Mesenteric fat pad (tissue), 1 donor: ENCODE data around the gene P2RX1. TPM values are rescaled to one million over a fixed set of nuclear protein-coding genes. Genes with fewer than 3 reads are reported as not detected.
A peak's percentile ranks its signal among the peaks of the same experiment; 100 is the strongest.

Experiments used
- DNase-seq: peaks from one replicate; pipeline ENCODE4 v3.0.0-alpha.2; 2020; ENCODE audit warnings: low spot score
- total RNA-seq: library from RNA; stranded (reverse); fragmentation: NEBNext Ultra II Directional; extraction: Animal tissue kit (Norgen Biotek cat#: 25700); gene quantifications from one replicate; pipeline ENCODE4 v1.2.1, GENCODE V29; 2021
- donor health status: DM: yes; HTN: yes; CAD: no.

P2RX1 gene
- total RNA-seq, 1 donor from 2014 or later: 2.3 TPM

GRCh38 chr17:3925684-3926485, 9.6 kb upstream of the P2RX1 start:
- DNase-seq: no peak

DNA sequence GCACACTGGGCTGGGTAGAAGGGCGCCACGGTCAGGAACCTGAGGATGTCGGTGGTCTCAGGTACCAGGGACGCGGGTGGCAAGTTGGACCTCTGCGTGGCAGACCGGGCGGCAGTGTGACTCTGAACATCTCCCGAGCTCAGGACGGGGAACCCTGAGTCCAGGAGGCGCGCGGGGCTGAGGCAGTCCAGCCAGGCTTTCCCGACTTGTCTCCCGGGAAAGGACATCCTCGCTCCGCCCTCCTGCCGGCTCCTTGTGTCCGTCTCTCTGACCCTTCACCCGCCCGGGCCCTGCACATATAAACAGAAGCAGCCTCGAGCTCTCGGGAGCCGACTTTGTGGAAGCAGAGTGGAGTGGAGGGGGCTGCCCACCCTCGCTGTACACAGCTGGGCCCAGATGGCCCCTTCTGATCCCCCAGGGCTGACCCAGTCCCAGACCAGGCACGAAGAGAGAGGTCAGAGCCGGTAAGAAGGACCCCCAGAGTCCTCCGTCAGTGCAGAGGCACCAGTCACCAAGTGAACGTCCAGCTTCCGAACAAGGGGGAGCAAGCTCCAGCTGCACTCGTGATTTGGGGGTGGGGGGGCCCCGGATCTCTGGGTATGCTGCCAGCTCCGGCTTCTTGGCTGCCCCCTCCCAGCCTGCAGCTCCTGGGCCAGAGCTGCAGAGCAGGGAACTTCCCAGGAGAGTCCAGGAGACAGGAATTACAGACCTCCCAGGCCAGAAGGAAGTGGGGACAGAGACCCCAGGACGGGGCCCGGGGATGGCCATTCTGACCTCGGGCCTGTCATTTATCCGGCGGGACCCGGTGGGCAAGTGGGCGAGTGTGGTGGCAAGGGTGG, 8.5 kb upstream of the P2RX1 start:
- no peak for DNase-seq

GRCh38 chr17:3923466-3924190, 7.4 kb upstream of the P2RX1 start:
- DNase-seq: no peak

DNA sequence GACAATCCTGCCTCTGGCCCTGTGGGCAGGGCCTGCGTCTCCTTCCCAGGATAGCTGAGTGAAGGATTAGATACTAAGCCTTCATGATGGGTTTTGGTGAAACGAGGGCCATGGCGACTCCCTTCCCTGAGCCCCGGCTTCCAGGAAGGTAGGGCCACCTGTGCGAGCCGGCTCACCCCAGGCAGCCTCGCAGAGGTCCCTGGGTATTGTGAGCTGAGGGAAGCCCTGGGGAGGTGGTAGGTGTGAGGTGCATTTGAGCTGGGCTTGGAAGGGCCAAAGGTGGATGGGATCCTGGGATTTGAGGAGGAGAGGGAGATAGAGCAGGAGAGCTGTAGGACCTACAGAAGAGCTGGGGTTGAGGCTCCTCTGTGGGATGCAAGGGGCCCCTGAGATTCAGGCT, 6.5 kb upstream of the P2RX1 start:
- no peak for DNase-seq

GRCh38 chr17:3921502-3922319, 5.4 kb upstream of the P2RX1 start:
- DNase-seq: no peak

DNA sequence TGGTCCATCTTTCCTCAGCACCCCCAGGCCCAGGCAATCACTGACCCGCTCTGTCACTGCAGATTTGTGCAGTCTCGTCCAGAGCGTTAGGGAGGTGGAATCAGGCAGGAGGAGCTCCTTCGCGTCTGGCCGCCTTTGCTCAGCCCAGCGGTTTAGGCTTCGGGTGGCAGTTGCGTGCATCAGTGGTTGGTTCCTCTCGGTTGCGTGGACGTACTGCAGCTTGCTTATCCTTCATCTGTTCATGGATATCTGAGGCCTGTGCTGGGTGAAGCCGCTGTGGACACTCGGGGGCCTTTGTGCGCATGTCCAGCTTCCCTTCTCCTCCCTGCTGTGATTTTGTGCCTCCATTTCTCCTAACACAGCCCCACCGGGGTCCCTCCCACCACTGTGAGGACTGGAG, 4.7 kb upstream of the P2RX1 start:
- no peak for DNase-seq

GRCh38 chr17:3919123-3919624, 2.9 kb upstream of the P2RX1 start:
- no peak for DNase-seq

- DNase-seq: no peak
Observed at GRCh38 chr17:3918372-3919122, 2.3 kb upstream of the P2RX1 start.

DNA sequence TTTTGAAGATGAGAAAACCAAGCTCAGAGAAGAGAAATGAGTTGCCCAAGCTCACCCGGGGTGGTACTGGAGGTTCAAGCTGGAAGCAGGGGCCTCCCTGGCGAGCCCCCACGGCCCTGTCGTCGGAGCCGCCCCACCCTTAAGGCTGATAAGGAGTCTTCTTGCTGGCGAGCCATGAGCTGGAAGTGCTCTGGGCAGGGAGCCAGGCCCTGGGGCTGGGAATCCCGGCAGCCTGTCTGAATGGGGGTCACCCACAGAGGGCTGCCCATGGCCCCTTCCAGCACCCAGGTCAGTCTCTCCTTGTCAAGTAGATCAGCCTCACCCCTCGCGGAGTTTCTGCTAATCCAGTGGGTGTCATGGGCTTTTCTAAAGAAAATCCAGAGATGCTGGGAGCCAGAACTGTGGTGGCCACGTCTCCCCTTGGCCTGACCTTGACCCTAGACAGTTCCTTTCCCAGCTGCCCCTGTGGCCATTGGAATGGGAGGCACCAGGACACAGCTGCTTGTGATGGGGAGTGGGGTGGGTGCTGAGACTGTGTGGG, 1.2 kb upstream of the P2RX1 start:
- DNase-seq: no peak

DNA sequence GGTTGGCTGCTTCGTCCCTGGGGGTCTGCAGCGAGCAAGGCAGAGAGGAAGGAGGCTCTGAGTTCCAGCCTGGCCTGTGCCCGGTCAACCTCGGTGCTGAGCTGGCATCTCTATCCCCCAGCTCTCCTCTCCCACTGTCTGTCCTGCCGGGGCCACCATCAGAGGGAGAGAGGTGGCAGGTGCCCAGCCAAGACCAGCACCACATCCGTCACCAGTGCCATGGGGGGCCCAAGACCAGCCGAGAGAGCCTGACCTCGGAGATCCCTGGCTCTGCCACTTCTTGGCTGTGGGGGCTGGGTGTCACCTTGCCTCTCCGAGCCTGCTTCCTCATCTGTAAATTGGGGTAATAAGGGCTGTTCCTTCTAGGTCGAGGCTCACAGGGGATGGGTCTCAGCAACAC, 560 bp upstream of the P2RX1 start:
- DNase-seq: no peak

GRCh38 chr17:3915581-3915994, 677 bp downstream of the P2RX1 start:
- no peak for DNase-seq

GRCh38 chr17:3914312-3914670, 2.0 kb downstream of the P2RX1 start:
- no peak for DNase-seq

GRCh38 chr17:3913531-3914311, 2.5 kb downstream of the P2RX1 start:
- DNase-seq: peak; percentile 95

DNA sequence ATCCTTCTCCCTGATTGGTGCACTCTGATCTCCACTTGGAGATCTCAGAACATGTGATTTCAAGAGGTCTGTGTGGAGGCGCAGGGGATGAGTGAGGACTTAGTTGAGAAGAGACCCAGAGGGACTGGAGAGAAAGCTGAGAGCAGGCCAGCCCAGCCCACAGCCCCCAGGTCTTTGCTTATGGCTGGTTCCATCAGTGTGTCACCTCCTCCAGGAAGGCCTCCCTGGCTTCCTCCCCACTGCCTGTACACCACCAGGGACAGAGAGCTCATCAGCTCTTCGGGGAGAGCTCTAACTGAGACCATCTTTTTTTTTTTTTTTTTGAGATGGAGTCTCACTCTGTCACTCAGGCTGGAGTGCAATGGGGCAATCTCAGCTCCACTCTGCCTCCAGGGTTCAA, 3.4 kb downstream of the P2RX1 start:
- no peak for DNase-seq

DNA sequence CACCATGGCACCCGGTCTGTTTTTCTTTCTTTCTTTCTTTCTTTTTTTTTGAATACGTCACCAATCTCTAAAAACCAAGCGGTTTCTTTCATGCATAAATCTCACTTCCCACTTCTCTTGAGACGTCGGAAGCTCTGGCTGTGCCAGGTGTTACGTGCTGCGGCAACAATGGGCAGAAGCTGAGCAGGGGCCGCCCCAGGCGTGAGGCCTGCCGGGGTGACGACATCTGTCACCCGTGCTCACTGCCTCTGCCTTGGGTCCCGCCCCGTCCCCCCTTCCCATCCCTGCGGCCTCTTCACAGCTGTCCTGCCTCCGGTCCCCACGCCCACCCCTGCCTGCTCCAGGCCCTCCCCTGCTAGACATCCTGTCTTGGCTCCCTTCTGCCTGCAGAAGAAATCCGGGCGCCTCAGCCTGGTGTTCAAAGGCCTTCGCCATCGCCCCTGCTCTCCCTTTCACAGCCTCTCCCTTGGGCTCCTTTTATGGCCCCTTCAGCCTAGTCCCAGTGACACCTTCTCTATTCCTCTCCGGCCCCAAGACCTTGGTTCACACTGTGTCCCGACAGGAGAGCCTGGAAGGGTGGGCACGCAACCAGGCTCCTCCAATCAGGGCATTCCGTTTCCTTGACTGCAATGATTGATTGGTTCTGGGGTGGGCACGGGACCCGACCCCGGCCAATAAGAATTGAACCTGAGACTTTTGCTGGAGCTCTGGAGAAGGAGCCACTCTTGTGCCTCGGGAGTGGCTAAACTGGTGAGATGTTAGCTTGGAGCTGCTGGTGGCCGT, 4.8 kb downstream of the P2RX1 start:
- no peak for DNase-seq

- DNase-seq: no peak
Observed at GRCh38 chr17:3910420-3911270, 5.6 kb downstream of the P2RX1 start.

- no peak for DNase-seq
Observed at GRCh38 chr17:3909257-3909656, 7.0 kb downstream of the P2RX1 start.
